Measurements from ENCODE around the gene CDC42EP2.

The CDC42EP2 gene

GRCh38 chr11:65355013-65355775, 40.5 kb downstream of the CDC42EP2 start:
- in situ Hi-C loops (cut with MboI; ENCODE audit: low sequenced_read_pairs) = no loop called here

- in situ Hi-C loops (cut with MboI; ENCODE audit: low sequenced_read_pairs) = no loop called here
These were observed 41.2 kb downstream of the CDC42EP2 start for GRCh38 chr11:65355776-65356393.

GRCh38 chr11:65356394-65356972, 41.8 kb downstream of the CDC42EP2 start:
- in situ Hi-C loops (cut with MboI; ENCODE audit: low sequenced_read_pairs) = no loop called here

DNA sequence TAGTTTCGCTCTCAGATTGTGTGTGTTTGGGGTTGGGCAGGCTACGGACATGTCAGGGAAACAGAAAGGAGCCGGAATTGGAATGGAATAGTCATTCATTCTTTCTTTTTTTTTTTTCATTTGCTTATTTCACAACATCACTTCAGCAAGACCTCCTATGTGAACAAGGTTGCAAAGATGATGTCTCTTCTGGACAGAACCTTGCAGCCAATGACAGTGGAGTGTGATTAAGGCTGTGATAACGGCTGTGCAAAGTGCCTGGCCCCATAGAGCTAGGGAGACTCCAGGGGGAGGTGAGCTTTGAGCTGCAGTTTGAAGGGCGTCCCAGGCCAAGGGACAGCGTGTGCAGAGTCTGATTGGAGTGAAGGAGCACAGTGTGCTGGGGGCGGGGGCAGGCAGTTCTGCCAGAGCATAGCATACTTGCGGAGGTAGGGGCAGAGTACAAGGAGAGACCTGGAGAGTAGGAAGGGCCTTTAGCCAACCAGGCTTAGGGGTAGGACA, 43.2 kb downstream of the CDC42EP2 start:
- in situ Hi-C loops (cut with MboI; ENCODE audit: low sequenced_read_pairs) = no loop called here

DNA sequence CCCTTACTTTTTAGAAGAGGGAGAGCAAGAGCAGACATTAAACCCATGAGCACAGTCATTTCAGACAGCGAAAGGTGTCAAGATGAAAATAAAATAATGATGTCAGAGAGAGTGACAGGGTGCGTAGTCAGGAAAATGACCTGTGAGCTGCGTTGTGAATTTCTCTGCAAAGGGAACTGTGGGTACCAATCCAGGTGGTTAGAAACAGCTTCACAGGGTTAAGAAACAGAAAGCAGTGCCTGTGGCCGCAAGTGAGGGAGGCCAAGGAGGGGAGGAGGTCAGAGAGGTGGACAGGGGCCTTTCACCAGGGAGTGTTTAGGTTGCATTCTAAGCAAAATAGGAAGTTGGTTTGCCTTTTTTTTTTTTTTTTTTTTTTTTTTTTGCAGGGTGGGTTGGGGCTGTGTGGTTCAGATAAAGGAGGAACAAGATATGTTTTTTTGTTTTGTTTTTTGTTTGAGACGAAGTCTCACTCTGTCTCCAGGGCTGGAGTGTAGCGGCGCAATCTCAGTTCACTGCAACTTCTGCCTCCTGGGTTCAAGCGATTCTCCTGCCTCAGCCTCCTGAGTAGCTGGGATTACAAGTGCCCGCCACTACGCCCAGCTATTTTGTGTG, 47.8 kb downstream of the CDC42EP2 start:
- in situ Hi-C loops (cut with MboI; ENCODE audit: low sequenced_read_pairs) = no loop called here

DNA sequence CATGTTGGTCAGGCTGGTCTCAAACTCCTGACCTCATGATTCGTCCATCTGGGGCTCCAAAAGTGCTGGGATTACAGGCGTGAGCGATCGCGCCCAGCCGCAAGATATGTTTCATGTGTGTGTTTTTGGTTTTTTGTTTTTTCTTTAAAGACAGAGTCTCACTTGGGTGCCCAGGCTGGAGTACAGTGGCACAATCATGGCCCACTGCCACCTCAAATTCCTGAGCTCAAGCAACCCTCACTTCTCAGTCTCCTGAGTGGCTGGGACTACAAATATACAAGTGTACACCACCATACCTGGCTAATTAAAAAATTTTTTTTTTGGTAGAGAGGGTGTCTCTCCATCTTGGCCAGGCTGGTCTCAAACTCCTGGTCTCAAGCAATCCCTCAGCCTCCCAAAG, 48.3 kb downstream of the CDC42EP2 start:
- in situ Hi-C loops (cut with MboI; ENCODE audit: low sequenced_read_pairs) = no loop called here

- in situ Hi-C loops (cut with MboI; ENCODE audit: low sequenced_read_pairs) = no loop called here
These were observed 49.1 kb downstream of the CDC42EP2 start for GRCh38 chr11:65363770-65364169.

GRCh38 chr11:65366340-65366773, 51.7 kb downstream of the CDC42EP2 start:
- in situ Hi-C loops (cut with MboI; ENCODE audit: low sequenced_read_pairs) = no loop called here

GRCh38 chr11:65370659-65371049, 56.0 kb downstream of the CDC42EP2 start:
- in situ Hi-C loops (cut with MboI; ENCODE audit: low sequenced_read_pairs) = no loop called here

Measured in hTERT RPE-1 (cell line).